Activated naive CD8-positive, alpha-beta T cell treated with anti-CD3 and anti-CD28 coated beads, Interleukin-2, amount 50 U/mL, for 16 hours (primary cell): Measurements from ENCODE around the gene ZFR.
"Not testable (repeated sequence)": the region's sequence is repeated elsewhere in the genome, so short reads cannot be mapped to it uniquely, and the experiment has no call there.

Source experiments
- DNase-seq: peaks from one replicate; pipeline ENCODE4 v3.0.0-alpha.2; 2020; ENCODE audit warnings: low read depth, low spot score

ZFR gene

GRCh38 chr5:32452316-32452715, 7.8 kb upstream of the ZFR start:
- not testable (repeated sequence) for DNase-seq

GRCh38 chr5:32450952-32451351, 6.4 kb upstream of the ZFR start:
- DNase-seq = no peak

GRCh38 chr5:32449262-32449661, 4.7 kb upstream of the ZFR start:
- no peak for DNase-seq

- DNase-seq = no peak
These were observed 2.1 kb upstream of the ZFR start for GRCh38 chr5:32446630-32447029.

GRCh38 chr5:32445831-32446614, 1.5 kb upstream of the ZFR start:
- DNase-seq = no peak

GRCh38 chr5:32445287-32445758, 783 bp upstream of the ZFR start:
- no peak for DNase-seq

- DNase-seq = no peak
These were observed 754 bp downstream of the ZFR start for GRCh38 chr5:32443541-32444430.

DNA sequence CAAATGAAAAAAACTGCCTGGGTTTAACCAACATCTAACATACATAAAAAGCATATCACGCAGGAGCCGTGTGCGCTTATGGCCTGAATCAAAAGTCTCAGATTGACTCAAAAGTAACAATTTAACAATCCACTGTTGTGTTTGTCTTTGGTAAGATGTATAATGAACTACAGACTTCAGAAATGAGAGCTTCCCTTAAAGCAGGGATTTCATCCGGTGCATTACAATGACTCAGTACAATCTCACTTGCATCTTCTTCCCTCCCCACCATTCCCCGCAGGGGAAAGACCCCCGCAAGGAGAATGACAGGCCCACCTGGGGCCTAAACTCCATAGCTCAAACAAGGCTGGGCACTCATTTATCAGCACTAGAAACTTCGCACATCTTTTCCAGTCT, 1.4 kb downstream of the ZFR start:
- DNase-seq = no peak

DNA sequence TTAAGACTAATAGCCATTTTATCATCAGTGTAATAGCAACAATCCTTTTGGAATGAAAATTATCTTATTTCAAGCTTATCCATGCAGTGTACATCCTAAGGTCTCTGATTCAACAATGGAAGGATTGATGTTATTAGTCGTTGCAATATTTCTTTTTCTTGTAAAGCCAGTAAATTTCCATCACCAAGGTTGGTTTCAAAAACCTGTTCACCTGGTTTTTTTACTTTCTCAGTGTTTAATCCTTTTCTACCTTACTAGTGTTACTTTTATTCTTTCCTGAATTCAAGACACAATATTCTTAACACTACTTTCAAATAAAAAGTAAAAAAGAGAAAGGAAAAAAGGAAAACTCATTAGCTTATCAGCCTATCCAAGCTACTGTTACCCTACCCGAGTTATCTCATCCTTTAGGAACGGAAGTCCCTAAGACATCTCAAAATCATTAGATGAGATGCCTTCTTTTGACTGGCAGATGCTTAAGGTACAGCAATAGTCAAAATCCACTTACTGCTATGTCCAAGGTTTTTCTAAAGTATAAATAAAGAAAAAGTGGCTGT, 5.4 kb downstream of the ZFR start:
- DNase-seq = no peak

DNA sequence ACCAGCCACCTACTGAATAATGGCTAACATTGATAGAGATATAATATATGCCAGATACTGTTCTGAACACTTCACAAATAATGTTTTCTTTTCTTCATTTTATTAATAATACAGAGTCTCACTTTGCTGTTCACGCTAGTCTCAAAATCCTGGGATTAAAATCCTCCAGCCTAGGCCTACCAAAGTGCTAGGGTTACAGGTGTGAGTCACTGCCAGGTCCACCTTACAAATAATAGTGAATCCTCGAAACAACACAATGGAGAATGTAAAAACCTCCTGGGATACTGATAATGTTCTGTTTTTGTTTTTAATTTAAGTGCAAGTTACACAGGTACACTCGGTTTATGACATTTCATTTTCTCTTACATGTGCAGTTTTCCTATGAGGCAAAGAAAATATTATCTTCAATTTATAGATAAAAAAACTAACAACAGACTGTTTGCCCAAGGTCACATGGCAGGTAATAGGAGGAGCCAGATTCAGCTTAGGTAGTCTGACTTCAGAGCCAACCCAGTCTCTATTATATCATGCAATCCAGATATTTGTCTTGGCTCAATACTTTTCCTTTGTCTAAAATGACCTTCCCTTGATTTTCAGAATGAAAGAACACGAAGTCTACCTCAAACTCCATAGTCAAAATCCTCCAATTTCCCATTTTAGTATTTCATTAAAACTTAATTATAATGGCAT, 7.8 kb downstream of the ZFR start:
- no peak for DNase-seq

DNA sequence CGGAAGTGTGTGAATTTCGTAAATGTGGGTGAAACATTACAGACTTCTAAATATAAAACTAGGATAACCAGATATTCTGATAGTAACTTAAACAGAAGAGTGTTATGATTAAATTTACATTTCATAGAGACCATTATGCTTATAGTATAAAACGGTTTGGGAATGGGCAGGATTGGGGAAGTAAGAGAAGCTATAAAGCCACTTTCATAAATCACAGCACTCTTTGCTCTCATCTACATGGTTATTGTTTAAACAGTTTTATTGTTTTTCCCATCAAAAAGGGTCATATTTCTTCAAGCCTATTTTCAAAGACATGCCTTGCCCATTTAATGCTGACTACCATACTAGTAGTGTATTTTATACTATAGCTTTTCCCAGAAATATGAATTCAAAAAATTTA, 9.2 kb downstream of the ZFR start:
- DNase-seq = no peak

DNA sequence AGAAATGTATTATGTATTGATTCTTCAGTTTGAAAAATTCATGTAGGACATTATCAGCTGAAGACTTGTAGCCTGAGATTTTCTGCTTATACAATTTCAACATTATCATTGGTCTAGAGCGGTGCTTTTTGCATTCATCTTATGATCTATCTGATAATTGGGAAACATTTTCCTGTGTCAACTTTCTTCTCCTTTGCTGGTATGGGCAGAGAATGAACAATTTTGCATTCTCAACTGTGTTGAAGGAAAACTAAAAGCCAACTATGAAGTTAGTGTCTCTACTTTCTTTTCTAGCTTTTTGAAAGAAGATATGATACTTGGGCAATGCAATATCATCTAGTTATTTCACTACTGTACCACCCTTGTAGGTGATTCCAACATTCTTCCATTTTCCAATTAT, 10.3 kb downstream of the ZFR start:
- no peak for DNase-seq

DNA sequence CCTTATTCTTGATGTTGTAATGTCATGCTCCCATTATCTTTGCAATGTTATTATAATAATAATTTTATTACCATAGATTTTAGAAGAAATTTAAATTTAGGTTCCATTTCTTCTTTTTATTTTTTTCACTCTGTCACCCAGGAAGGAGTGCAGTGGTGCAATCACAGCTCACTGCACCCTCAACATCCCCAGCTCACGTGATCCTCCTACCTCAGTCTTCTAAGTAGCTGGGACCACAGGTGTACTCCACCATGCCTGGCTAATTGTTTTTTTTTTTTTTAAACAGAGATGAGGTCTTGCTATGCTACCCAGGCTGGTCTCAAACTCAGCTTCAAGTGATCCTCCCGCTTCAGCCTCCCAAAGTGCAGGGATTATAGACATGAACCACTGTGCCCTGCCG, 11.9 kb downstream of the ZFR start:
- no peak for DNase-seq

DNA sequence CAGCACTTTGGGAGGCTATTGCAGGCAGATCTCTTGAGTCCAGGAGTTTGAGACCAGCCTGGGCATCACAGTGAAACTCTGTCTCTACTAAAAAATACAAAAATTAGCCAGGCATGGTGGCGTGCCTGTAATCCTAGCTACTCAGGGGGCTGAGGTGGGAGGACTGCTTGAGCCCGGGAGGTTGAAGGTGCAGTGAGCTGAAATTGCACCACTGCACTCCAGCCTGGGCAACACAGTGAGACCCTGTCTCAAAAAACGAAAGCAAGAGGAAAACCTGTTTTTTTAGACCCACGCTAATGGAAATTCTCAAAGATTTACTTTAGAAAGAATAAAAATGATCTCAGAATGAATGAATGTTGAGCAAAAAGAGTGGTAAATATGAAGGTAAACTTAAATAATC, 13.7 kb downstream of the ZFR start:
- not testable (repeated sequence) for DNase-seq

DNA sequence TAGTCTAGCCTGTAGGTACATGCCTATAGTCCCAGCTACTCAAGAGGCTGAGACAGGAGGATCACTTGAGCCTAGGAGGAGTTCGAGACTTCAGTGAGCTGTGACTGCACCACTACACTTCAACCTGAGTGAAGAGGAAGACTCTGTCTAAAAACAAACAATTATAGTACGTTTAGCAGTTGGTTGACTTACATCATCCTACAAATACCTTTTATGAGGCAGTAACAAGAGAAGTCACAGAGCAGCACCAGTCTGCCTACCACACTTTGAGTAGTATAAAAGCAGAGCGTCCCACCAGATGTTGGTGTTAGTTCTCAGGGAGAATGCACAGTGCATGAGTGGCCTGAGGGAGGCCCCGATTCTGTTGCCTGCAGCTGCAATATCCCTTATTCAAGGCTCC, 16.1 kb downstream of the ZFR start:
- no peak for DNase-seq

- no peak for DNase-seq
These were observed 17.9 kb downstream of the ZFR start for GRCh38 chr5:32426440-32427151.

DNA sequence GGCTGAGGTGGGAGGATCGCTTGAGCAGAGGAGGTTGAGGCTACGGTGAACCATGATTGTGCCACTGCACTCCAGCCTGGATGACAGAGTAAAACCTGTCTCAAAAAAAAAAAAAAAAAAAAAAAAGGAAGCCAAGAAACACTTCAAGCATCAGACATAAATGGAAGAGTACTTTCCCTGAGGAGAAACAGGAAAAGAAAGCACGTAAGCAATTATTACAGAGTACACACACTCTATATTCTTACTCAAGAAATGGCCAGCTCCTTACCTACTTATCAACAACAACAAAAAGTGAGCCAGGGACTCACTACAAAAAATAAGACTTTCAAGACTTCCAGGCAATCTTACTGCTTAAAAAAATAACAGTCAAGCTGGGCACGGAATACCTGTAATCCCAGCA, 21.8 kb downstream of the ZFR start:
- DNase-seq = no peak

DNA sequence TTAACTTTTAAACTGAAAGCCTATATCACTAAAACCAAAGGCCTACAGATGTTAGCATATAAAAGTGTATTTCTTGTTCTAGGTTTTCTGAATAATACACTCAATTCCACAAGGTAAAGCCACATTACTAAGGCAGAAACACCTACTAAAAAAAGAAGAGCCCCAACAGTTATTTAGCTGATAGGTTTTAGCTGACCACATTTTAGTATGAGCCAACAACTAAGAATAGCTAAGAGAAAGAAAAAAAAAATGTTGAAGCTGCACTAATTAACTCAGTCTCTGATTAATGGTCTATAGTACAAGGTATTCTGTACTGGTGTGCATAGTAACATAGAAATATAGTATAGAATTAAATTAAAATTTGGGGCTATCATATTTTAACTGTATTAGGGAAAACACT, 23.5 kb downstream of the ZFR start:
- DNase-seq = no peak

GRCh38 chr5:32420506-32420905, 24.0 kb downstream of the ZFR start:
- no peak for DNase-seq

GRCh38 chr5:32419791-32420190, 24.7 kb downstream of the ZFR start:
- DNase-seq = no peak
